ENCODE results near the gene ZNF232. TPM values are rescaled to one million over a fixed set of nuclear protein-coding genes. Genes with fewer than 3 reads are reported as not detected.
"Not testable (repeated sequence)": the region's sequence is repeated elsewhere in the genome, so short reads cannot be mapped to it uniquely, and the experiment has no call there.

ZNF232 gene
- 8.6 TPM for polyA plus RNA-seq (2012; ENCODE audit: insufficient read depth, insufficient read length, low read depth)

DNA sequence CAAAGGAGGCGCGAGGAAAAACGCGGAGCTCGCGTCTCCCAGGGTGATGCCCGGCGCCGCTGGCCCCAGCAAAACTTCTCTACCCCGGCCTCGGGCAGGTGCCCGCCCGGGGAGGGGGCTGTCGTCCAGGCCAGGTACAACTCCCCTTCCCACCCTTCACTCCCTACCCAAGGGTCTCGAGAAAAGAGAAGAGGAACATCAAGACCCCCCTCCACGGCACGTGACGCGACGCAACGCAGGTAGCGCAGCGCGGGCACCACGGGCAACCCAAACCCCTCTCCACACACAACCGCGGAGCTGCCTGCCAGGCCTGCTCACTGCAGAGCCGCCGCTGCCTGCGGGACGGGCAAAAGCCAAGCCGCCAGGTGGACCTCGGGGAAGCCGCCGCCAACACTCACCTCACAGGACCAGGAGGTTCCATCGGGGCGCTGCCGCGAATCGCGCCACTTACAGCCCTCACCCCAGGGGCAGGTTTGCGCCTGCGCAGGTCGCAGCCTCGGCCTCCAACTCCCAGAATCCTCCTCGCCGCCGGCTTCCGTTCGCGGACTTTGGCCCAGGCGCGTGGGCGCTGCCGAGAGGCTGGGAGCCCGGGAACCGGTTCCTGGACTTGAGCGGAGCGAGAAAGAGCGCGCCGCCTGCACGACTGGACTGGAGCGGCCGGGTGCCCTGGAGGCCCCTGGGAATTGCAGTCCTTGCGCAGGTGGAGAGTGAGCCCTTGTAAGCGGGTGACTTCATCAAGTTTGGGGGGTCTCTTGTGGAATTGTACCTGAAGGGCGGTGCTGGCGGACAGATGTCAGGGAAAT, at the start of gene ZNF232:
ZNF232 (minus strand) TSS at position 477 of the 803 bp plus-strand sequence; CDS start at position 421, 56 bp downstream.
- Histone ChIP-seq H3K27me3 (no peaks in the 10 kb centered on the region), H3K4me3 (ENCODE audit: low read depth, low read length) (peak within 1 kb of the TSS; percentile 67), H3K4me1 (no peaks in the 10 kb centered on the region), H3K9me3 (no peaks in the 10 kb centered on the region), H3K36me3 (peaks cover 5% of the 10 kb centered on the region; the same call in 1 of the 2 replicates)
- TF ChIP-seq, protein P1, sequence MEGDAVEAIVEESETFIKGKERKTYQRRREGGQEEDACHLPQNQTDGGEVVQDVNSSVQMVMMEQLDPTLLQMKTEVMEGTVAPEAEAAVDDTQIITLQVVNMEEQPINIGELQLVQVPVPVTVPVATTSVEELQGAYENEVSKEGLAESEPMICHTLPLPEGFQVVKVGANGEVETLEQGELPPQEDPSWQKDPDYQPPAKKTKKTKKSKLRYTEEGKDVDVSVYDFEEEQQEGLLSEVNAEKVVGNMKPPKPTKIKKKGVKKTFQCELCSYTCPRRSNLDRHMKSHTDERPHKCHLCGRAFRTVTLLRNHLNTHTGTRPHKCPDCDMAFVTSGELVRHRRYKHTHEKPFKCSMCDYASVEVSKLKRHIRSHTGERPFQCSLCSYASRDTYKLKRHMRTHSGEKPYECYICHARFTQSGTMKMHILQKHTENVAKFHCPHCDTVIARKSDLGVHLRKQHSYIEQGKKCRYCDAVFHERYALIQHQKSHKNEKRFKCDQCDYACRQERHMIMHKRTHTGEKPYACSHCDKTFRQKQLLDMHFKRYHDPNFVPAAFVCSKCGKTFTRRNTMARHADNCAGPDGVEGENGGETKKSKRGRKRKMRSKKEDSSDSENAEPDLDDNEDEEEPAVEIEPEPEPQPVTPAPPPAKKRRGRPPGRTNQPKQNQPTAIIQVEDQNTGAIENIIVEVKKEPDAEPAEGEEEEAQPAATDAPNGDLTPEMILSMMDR (IDR thresholded peaks at IDR 0.05; ENCODE audit: low read depth, low read length), result no peak
- DNase-seq, result peak; percentile 87

GRCh38 chr17:5160702-5161101, 49.0 kb upstream of the ZNF232 start:
- not testable (repeated sequence) for H3K9me3 ChIP-seq; DNase-seq; H3K4me3 ChIP-seq (ENCODE audit: low read depth, low read length); H3K36me3 ChIP-seq; H3K4me1 ChIP-seq; H3K27me3 ChIP-seq

GRCh38 chr17:5146122-5146521, 34.4 kb upstream of the ZNF232 start:
- not testable (repeated sequence) for H3K27me3 ChIP-seq; H3K9me3 ChIP-seq; H3K4me3 ChIP-seq (ENCODE audit: low read depth, low read length); H3K4me1 ChIP-seq; H3K36me3 ChIP-seq; DNase-seq

DNA sequence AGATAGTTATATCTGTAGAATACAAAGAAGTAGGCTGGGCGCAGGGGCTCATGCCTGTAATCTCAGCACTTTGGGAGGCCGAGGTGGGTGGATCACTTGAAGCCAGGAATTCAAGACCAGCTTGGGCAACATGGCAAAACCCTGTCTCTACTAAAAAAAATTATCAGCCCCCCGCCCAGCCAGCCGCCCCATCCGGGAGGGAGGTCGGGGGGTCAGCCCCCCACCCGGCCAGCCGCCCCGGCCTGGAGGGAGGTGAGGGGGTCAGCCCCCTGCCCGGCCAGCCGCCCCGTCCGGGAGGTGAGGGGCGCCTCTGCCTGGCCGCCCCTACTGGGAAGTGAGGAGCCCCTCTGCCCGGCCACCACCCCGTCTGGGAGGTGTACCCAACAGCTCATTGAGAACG, 31.2 kb upstream of the ZNF232 start:
- H3K4me1 ChIP-seq; H3K36me3 ChIP-seq; H3K9me3 ChIP-seq; DNase-seq; H3K27me3 ChIP-seq; H3K4me3 ChIP-seq (ENCODE audit: low read depth, low read length): not testable (repeated sequence)

DNA sequence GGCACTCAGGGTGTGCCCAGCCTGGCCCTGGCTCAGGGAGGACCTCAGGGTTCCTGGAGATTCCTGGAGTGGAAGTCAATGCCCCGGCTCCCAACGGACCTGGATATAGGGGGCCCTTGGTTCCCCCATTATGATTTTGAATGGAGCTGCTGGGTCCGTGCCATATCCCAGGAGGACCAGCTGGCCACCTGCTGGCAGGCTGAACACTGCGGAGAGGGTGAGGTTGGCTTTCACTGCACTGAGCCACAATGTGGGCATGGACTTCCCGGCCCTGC, 27.7 kb upstream of the ZNF232 start:
- Histone ChIP-seq H3K4me1 (no peaks in the 10 kb centered on the region), H3K27me3 (no peaks in the 10 kb centered on the region), H3K36me3 (no peaks in the 10 kb centered on the region), H3K4me3 (ENCODE audit: low read depth, low read length) (no peak overlapping the region), H3K9me3 (no peaks in the 10 kb centered on the region)
- TF ChIP-seq, protein P1 (IDR thresholded peaks at IDR 0.05; ENCODE audit: low read depth, low read length), result no peak
- DNase-seq, result no peak

- Histone ChIP-seq H3K4me3 (ENCODE audit: low read depth, low read length) (no peak overlapping the region), H3K27me3 (no peaks in the 10 kb centered on the region), H3K9me3 (no peaks in the 10 kb centered on the region), H3K4me1 (no peaks in the 10 kb centered on the region), H3K36me3 (no peaks in the 10 kb centered on the region)
- TF ChIP-seq, protein P1 (IDR thresholded peaks at IDR 0.05; ENCODE audit: low read depth, low read length), result no peak
- no peak for DNase-seq
These were observed 27.2 kb upstream of the ZNF232 start for GRCh38 chr17:5138616-5139457.

- not testable (repeated sequence) for H3K4me1 ChIP-seq; DNase-seq; H3K36me3 ChIP-seq; H3K4me3 ChIP-seq (ENCODE audit: low read depth, low read length); H3K9me3 ChIP-seq; H3K27me3 ChIP-seq
These were observed 26.5 kb upstream of the ZNF232 start for GRCh38 chr17:5138198-5138544.

GRCh38 chr17:5137511-5138197, 26.0 kb upstream of the ZNF232 start:
- H3K9me3 ChIP-seq; H3K4me3 ChIP-seq (ENCODE audit: low read depth, low read length); DNase-seq; H3K4me1 ChIP-seq; H3K27me3 ChIP-seq; H3K36me3 ChIP-seq: not testable (repeated sequence)

DNA sequence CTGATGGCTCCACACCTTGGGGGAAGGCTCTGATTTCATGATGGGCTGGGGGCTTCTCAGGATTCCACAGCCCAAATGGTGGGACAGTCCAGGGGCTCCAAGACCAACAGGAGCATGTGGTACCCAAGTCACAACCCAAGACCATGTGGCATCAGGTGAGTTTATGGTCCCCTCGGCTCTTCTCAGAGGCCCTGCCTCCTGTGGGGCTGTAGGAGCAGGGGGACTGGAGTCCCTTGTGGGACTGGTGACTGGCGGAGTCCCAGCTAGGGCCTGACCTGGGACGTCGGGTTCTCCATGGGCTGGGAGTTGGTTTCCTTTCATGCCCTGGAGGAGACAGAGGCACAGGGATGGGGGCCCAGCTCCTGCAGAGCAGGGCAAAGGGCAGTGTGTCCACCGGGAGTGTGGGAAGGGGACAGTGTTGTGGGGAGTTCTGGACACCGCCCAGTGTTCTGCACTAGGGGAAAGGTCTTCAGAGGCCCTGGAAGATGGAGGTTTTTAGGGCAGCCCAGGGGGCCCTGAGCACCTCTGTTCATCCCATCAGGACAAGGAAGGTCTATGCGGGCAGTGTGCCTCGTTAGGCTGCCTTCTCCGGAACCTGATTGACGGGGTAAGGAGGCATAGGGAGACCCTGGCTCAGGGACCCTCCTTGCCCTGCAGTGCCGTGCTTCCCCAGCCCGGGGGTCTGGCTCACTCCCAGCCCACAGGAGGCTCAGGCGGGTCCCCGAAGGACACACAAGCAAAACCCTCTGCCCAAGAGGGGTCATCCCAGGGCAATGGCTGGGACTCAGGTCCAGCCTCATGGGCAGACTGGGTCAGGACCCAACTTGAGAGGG, 25.1 kb upstream of the ZNF232 start:
- H3K9me3 ChIP-seq; H3K4me1 ChIP-seq; H3K27me3 ChIP-seq; DNase-seq; H3K4me3 ChIP-seq (ENCODE audit: low read depth, low read length); H3K36me3 ChIP-seq: not testable (repeated sequence)

All from BE2C (cell line).